Ovary (tissue), 9 donors: Measurements from ENCODE around the gene MAPRE3. TPM values are rescaled to one million over a fixed set of nuclear protein-coding genes. Genes with fewer than 3 reads are reported as not detected.

ENCODE experiments used
- DNase-seq, 5 donors: peaks; one replicate each; pipeline ENCODE4 v3.0.0-alpha.2; 2019 to 2020
- H3K27ac ChIP-seq, 2 donors: fragments of 200-600 bp; one replicate each; pipeline versions ENCODE4 v1.5.1 to v1.8.0; 2019 to 2022
- H3K27me3 ChIP-seq: fragments of 200-600 bp; one replicate; pipeline ENCODE4 v1.8.0; 2022
- H3K36me3 ChIP-seq: fragments of 200-600 bp; sonication (generic); one replicate; pipeline ENCODE4 v1.5.1; 2019
- H3K4me1 ChIP-seq: one replicate; pipeline ENCODE4 v1.8.1; 2013; ENCODE audit warnings: mild to moderate bottlenecking, moderate library complexity; ENCODE audit not compliant: insufficient read depth
- H3K4me3 ChIP-seq: fragments of 200-600 bp; sonication (generic); one replicate; pipeline ENCODE4 v1.5.1; 2017
- H3K9me3 ChIP-seq, 2 donors: fragments of 200-600 bp in 1 of 2; sonication (generic) in 1 of 2; one replicate each; pipeline versions ENCODE4 v1.5.1 to v1.8.1; 2013 to 2019; ENCODE audit warnings: mild to moderate bottlenecking in 1 of 2, moderate library complexity in 1 of 2
- EP300 ChIP-seq: sonication (generic); formaldehyde crosslinking; IDR thresholded peaks from one replicate; pipeline ENCODE4 v1.6.1; 2017; ENCODE audit warnings: antibody characterized with exemption
- POLR2A ChIP-seq: fragments of 450-650 bp; IDR thresholded peaks from one replicate; pipeline ENCODE4 v1.6.1; 2017; ENCODE audit warnings: antibody characterized with exemption, mild to moderate bottlenecking, moderate library complexity
- WGBS, 3 donors: extraction: QIAGEN DNeasy Blood & Tissue Kit in 1 of 3; methylation state at CpG; one replicate each; pipeline versions ENCODE4 v1.1.5 to v1.1.7; 2013 to 2017; 5-methylcytosine and 5-hydroxymethylcytosine counted together
- intact Hi-C, 4 donors: fragments of 100-400 bp; cut with DNase I; formaldehyde crosslinking; loops; one replicate each; pipeline versions ENCODE4 v1.11.0 to v1.15.1; 2022 to 2023
- polyA plus RNA-seq, 2 donors: library from polyadenylated mRNA; stranded (reverse); fragments of 200-250 nt in 1 of 2; fragments of 350-450 nt in 1 of 2; fragmentation: Illumina TruSeq in 1 of 2; extraction: RNeasy Lipid Tissue Mini Kit (QIAGEN cat#74804) in 1 of 2; gene quantifications; one replicate each; pipeline ENCODE4 v1.2.3, GENCODE V29; 2013 to 2014
- total RNA-seq, 7 donors: library from RNA; depleted of rRNA in 2 of 7; stranded (reverse); fragments of >200 nt in 2 of 7; fragmentation: NEBNext Ultra II Directional in 3 of 7; extraction: Animal tissue kit (Norgen Biotek cat#: 25700) in 3 of 7; gene quantifications; one replicate each; pipeline versions ENCODE4 v1.1.0 to v1.2.4, GENCODE V29; 2016 to 2023
- TF ChIP-seq, protein P1 (sequence below), 3 donors: fragments of 450-650 bp in 2 of 3; fragments of 200-600 bp in 1 of 3; IDR thresholded peaks; one replicate each; pipeline versions ENCODE4 v1.5.1 to v1.8.0; 2016 to 2022; ENCODE audit warnings: antibody characterized with exemption in 3 of 3, mild to moderate bottlenecking in 1 of 3
- donor health status: DM: no; HTN: no; CAD: no; lungs with moderate emphysema.
- donor health status: DM: no; HTN: no; CAD: no.
- donor health status: Bipolar disorder and iron deficiency.
- donor health status: DM: yes; HTN: yes; CAD: no.
- donor health status: DM: no; HTN: no; CAD: no.
- donor health status: DM: yes; HTN: yes; CAD: no.

The MAPRE3 gene
- total and polyA plus RNA-seq, 9 donors, result 23.8 to 51.8 (median 34.3) TPM

DNA sequence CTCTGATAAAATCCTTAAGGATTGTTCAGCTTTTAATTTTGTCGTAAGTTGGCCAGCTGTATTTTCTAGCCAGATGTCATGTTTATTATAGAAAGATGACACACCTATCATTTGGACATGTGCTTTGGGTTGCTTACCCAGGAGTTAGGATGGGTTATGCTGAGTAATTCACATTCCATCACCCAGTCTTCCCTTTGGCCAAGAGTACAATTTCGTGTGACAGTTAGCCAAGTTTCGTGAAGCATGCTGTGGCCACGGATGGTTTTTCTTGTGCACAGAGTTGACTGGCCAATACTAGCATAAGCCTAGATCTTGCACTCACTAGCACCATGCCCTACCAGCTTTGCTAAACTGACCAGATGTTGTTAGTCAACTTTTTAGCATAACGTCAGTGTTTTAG is 5.8 kb downstream of the MAPRE3 start:
- intact Hi-C loops, result loop anchor here in 2 of 4 donors (5.0 to 10.0 kb wide), 2 partner anchors 36 to 109 kb away; partner anchors contain the start of gene KHK (in 2 of the 2)
- no peaks in the 10 kb centered on the region for H3K36me3 ChIP-seq
- H3K9me3 ChIP-seq, result no peaks in the 10 kb centered on the region
- no peak overlapping the region for H3K4me3 ChIP-seq
- no peak for DNase-seq
- 67 to 73% (median 71%) methylated on average over 5 of the region's 5 CpGs for WGBS, 3 donors
- H3K4me1 ChIP-seq, result peaks cover 11% of the 10 kb centered on the region
- H3K27me3 ChIP-seq, result no peaks in the 10 kb centered on the region
- no peak for TF ChIP-seq EP300
- no peak for TF ChIP-seq POLR2A
- TF ChIP-seq, protein P1, sequence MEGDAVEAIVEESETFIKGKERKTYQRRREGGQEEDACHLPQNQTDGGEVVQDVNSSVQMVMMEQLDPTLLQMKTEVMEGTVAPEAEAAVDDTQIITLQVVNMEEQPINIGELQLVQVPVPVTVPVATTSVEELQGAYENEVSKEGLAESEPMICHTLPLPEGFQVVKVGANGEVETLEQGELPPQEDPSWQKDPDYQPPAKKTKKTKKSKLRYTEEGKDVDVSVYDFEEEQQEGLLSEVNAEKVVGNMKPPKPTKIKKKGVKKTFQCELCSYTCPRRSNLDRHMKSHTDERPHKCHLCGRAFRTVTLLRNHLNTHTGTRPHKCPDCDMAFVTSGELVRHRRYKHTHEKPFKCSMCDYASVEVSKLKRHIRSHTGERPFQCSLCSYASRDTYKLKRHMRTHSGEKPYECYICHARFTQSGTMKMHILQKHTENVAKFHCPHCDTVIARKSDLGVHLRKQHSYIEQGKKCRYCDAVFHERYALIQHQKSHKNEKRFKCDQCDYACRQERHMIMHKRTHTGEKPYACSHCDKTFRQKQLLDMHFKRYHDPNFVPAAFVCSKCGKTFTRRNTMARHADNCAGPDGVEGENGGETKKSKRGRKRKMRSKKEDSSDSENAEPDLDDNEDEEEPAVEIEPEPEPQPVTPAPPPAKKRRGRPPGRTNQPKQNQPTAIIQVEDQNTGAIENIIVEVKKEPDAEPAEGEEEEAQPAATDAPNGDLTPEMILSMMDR (IDR thresholded peaks at IDR 0.05), result no peak
- H3K27ac ChIP-seq, result no peak overlapping the region

- Histone ChIP-seq H3K9me3 (no peaks in the 10 kb centered on the region), H3K4me3 (no peak overlapping the region), H3K27ac (no peak overlapping the region), H3K27me3 (no peaks in the 10 kb centered on the region), H3K36me3 (no peaks in the 10 kb centered on the region), H3K4me1 (peaks cover 9% of the 10 kb centered on the region)
- 79 to 87% (median 85%) methylated on average over 2 of the region's 2 CpGs for WGBS, 3 donors
- no peak for DNase-seq
- intact Hi-C loops, result loop anchor here in 2 of 4 donors (5.0 to 10.0 kb wide), 2 partner anchors 35 to 108 kb away; partner anchors contain the start of gene KHK (in 2 of the 2)
- TF ChIP-seq POLR2A, result no peak
Measured at GRCh38 chr2:26977012-26977411, 6.6 kb downstream of the MAPRE3 start.

DNA sequence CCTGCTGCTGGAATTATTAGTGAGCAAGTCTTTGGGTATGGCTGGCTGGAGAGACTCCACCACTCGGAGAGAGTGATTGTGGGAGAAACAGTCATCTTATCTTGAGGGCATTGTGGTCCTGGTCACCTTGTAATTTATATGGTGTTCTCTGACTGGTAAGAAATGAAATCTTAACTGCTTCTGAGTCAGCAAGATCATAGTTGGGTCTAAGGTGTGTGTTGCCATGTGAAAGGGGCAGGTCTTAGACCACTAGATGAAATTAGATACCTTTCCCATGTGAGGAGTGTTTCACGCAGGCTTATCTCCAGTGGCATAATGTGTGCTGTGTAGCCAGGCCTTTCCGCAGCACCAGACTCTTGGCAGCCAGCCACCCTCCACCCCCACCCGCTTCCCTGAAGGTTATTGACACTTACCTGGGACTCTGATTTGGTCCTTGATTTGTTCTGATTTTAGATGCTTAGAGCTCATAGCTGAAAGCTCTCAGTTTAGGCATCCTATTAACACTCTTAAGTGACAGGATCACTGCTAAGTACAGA is 7.7 kb downstream of the MAPRE3 start:
- intact Hi-C loops, result loop anchor here in 2 of 4 donors (5.0 to 10.0 kb wide), 2 partner anchors 34 to 107 kb away; partner anchors contain the start of gene KHK (in 2 of the 2)
- 78 to 84% (median 80%) methylated on average over 4 of the region's 4 CpGs for WGBS, 3 donors

DNA sequence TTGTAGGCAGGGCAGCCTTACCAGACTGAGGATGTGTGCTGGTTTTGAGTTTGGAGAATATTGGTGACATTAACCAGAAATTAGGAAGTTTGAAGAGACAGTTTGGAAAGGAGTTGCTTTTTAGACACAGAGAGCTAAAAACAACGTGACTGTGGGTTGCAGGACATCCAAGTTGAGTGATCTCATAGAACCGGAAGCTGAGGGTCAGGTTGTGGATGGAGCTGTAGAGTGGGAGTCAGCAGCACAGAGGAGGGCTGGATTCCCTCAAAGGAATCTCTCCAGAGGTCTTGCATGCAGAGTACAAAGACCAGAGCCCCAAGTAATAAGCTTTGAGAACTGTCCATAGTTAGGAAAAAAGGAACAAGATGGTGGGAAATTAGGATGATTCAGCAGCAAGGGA is 9.3 kb downstream of the MAPRE3 start:
- Histone ChIP-seq H3K36me3 (no peaks in the 10 kb centered on the region), H3K27ac (no peak overlapping the region), H3K4me3 (no peak overlapping the region), H3K4me1 (peaks cover 11% of the 10 kb centered on the region), H3K27me3 (no peaks in the 10 kb centered on the region), H3K9me3 (no peaks in the 10 kb centered on the region)
- TF ChIP-seq, protein P1 (IDR thresholded peaks at IDR 0.05), result no peak
- no peak for TF ChIP-seq POLR2A
- TF ChIP-seq EP300, result no peak
- 12 to 21% (median 16%) methylated on average over 2 of the region's 2 CpGs for WGBS, 3 donors
- intact Hi-C loops, result loop anchor here in 2 of 4 donors (5.0 to 10.0 kb wide), 2 partner anchors 33 to 105 kb away; partner anchors contain the start of gene KHK (in 2 of the 2)
- peak in 2 of 5 donors; percentile 48 to 49 for DNase-seq

More for the DNA sequence above, 7.7 kb downstream of the MAPRE3 start:
- Histone ChIP-seq H3K27me3 (no peaks in the 10 kb centered on the region), H3K36me3 (no peaks in the 10 kb centered on the region), H3K27ac (no peak overlapping the region), H3K4me1 (peaks cover 11% of the 10 kb centered on the region), H3K9me3 (no peaks in the 10 kb centered on the region), H3K4me3 (no peak overlapping the region)
- no peak for TF ChIP-seq POLR2A
- TF ChIP-seq, protein P1 (IDR thresholded peaks at IDR 0.05), result no peak
- TF ChIP-seq EP300, result no peak
- no peak for DNase-seq

GRCh38 chr2:26980971-26981370 is 10.5 kb downstream of the MAPRE3 start:
- no peak overlapping the region for H3K4me3 ChIP-seq
- DNase-seq, result no peak
- no peaks in the 10 kb centered on the region for H3K9me3 ChIP-seq
- no peaks in the 10 kb centered on the region for H3K27me3 ChIP-seq
- no peak overlapping the region for H3K27ac ChIP-seq
- WGBS, 3 donors, result 80 to 89% (median 84%) methylated on average over 2 of the region's 2 CpGs
- H3K4me1 ChIP-seq, result peaks cover 11% of the 10 kb centered on the region
- intact Hi-C loops, result no loop called here
- no peaks in the 10 kb centered on the region for H3K36me3 ChIP-seq
- TF ChIP-seq, protein P1 (IDR thresholded peaks at IDR 0.05), result no peak
- TF ChIP-seq EP300, result no peak
- no peak for TF ChIP-seq POLR2A
